Measurements from ENCODE around the gene PRRX2.

Gene PRRX2

DNA sequence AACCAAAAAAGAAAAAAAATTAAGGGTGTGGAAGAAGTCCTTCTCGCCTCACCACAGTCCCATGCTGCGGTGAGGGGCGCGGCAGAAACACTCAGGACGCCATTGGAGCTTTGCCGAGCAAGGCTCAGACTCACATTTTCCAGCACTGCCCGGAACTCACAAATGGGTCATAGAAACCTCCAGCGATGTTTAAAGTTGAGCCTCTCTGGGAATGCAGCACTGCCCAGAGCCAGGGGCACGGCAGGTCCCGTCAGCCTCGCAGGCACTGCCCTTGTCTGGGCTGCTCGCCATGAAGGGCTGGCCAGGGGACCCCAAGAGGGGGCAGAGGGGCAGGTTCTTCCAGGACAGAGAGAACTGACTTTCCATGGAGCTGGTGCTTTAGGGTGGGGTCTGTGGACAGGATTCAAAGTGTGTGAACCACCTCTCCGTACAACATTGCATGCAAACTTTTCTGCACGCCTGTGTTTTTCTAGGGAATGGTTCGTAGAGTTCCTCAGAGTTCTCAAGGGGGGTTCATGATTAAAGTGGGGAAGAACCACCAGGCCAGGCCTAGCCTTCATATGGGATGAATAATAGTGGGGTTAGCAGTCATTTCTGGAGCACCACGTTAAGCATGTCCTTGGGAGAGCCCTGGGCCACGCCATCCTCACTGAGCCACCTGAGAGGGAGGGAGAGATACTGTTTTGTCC is 38.4 kb downstream of the PRRX2 start:
- no peaks in the 10 kb centered on the region for H3F3A ChIP-seq (ENCODE audit: control insufficient read depth, insufficient read depth)
- no peak overlapping the region for H3K27ac ChIP-seq (ENCODE audit: low read depth, low read length)
- no peaks in the 10 kb centered on the region for H3K9me3 ChIP-seq (ENCODE audit: control insufficient read depth, insufficient read depth, low read length)
- H3K4me2 ChIP-seq (ENCODE audit: low read length), result no peak overlapping the region
- no peaks in the 10 kb centered on the region for H3K27me3 ChIP-seq (ENCODE audit: control insufficient read depth, low read length)
- no peak for TF ChIP-seq EZH2phosphoT487 (IDR thresholded peaks at IDR 0.05; ENCODE audit: borderline replicate concordance, low read length)
- TF ChIP-seq, protein P1, sequence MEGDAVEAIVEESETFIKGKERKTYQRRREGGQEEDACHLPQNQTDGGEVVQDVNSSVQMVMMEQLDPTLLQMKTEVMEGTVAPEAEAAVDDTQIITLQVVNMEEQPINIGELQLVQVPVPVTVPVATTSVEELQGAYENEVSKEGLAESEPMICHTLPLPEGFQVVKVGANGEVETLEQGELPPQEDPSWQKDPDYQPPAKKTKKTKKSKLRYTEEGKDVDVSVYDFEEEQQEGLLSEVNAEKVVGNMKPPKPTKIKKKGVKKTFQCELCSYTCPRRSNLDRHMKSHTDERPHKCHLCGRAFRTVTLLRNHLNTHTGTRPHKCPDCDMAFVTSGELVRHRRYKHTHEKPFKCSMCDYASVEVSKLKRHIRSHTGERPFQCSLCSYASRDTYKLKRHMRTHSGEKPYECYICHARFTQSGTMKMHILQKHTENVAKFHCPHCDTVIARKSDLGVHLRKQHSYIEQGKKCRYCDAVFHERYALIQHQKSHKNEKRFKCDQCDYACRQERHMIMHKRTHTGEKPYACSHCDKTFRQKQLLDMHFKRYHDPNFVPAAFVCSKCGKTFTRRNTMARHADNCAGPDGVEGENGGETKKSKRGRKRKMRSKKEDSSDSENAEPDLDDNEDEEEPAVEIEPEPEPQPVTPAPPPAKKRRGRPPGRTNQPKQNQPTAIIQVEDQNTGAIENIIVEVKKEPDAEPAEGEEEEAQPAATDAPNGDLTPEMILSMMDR (IDR thresholded peaks at IDR 0.05; ENCODE audit: low read depth, low read length, poor library complexity, severe bottlenecking), result no peak
- H3K36me3 ChIP-seq (ENCODE audit: control insufficient read depth, low read length), result no peaks in the 10 kb centered on the region
- H3K79me2 ChIP-seq (ENCODE audit: control insufficient read depth, low read length), result no peaks in the 10 kb centered on the region
- no peaks in the 10 kb centered on the region for H3K9me2 ChIP-seq (replicated peaks; ENCODE audit: control insufficient read depth, low read length)
- no peak overlapping the region for H3K4me3 ChIP-seq (ENCODE audit: low read length)
- no peaks in the 10 kb centered on the region for H3K4me1 ChIP-seq (ENCODE audit: control insufficient read depth, low read length)
- no peaks in the 10 kb centered on the region for H4K20me1 ChIP-seq (ENCODE audit: control insufficient read depth, insufficient read depth, low read depth, low read length)

DNA sequence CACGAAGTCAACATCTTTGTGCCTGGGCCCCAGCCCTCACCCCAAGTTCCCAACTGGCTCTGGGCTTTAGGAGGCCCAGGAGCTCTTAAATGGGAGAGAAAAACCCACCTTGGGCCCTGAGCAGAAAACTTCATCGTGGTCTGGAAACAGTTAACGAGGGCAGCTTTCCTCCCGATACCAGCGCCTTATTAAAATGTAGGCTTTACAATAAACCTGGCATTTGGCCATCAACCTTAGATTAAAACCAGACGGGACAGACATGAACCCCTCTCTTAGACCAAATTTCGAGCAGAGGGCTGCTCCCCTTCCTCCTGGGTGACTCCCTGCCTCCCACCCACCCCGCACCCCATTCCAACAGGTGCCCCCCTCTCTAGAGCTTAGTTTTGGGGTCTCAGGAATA is 39.4 kb downstream of the PRRX2 start:
- Histone ChIP-seq H3K9me3 (ENCODE audit: control insufficient read depth, insufficient read depth, low read length) (no peaks in the 10 kb centered on the region), H3K79me2 (ENCODE audit: control insufficient read depth, low read length) (no peaks in the 10 kb centered on the region), H3K36me3 (ENCODE audit: control insufficient read depth, low read length) (no peaks in the 10 kb centered on the region), H4K20me1 (ENCODE audit: control insufficient read depth, insufficient read depth, low read depth, low read length) (no peaks in the 10 kb centered on the region), H3K27ac (ENCODE audit: low read depth, low read length) (no peak overlapping the region), H3K9me2 (replicated peaks; ENCODE audit: control insufficient read depth, low read length) (no peaks in the 10 kb centered on the region), H3K4me3 (ENCODE audit: low read length) (no peak overlapping the region), H3F3A (ENCODE audit: control insufficient read depth, insufficient read depth) (no peaks in the 10 kb centered on the region), H3K27me3 (ENCODE audit: control insufficient read depth, low read length) (no peaks in the 10 kb centered on the region), H3K4me2 (ENCODE audit: low read length) (no peak overlapping the region), H3K4me1 (ENCODE audit: control insufficient read depth, low read length) (no peaks in the 10 kb centered on the region)
- no peak for TF ChIP-seq EZH2phosphoT487 (IDR thresholded peaks at IDR 0.05; ENCODE audit: borderline replicate concordance, low read length)
- TF ChIP-seq, protein P1 (IDR thresholded peaks at IDR 0.05; ENCODE audit: low read depth, low read length, poor library complexity, severe bottlenecking), result no peak

DNA sequence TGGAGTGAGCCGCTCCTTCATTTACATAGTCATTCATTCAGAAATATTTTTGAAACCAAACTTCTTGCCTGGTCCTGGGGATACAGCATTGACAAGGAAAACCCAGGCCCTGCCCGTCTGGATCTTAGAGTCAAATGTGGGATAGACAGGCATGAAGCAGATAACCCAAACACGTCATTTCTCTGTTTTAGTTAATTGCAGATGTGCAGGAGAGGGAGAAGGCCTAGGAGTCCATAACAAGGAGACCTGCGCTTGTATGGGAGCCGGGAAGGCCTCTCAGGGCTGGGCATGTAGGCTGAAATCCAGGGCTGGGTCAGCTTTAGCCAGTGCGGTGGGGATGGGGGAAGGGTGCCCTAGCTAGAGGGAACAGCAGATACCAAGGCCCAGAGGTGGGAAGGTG is 43.3 kb downstream of the PRRX2 start:
- no peaks in the 10 kb centered on the region for H3K79me2 ChIP-seq (ENCODE audit: control insufficient read depth, low read length)
- no peaks in the 10 kb centered on the region for H3K9me2 ChIP-seq (replicated peaks; ENCODE audit: control insufficient read depth, low read length)
- H3F3A ChIP-seq (ENCODE audit: control insufficient read depth, insufficient read depth), result no peaks in the 10 kb centered on the region
- no peaks in the 10 kb centered on the region for H4K20me1 ChIP-seq (ENCODE audit: control insufficient read depth, insufficient read depth, low read depth, low read length)
- H3K4me3 ChIP-seq (ENCODE audit: low read length), result no peak overlapping the region
- H3K27ac ChIP-seq (ENCODE audit: low read depth, low read length), result no peak overlapping the region
- TF ChIP-seq, protein P1 (IDR thresholded peaks at IDR 0.05; ENCODE audit: low read depth, low read length, poor library complexity, severe bottlenecking), result no peak
- TF ChIP-seq EZH2phosphoT487 (IDR thresholded peaks at IDR 0.05; ENCODE audit: borderline replicate concordance, low read length), result no peak
- H3K9me3 ChIP-seq (ENCODE audit: control insufficient read depth, insufficient read depth, low read length), result no peaks in the 10 kb centered on the region
- H3K27me3 ChIP-seq (ENCODE audit: control insufficient read depth, low read length), result peaks cover 2% of the 10 kb centered on the region; the same call in 1 of the 2 replicates
- no peaks in the 10 kb centered on the region for H3K36me3 ChIP-seq (ENCODE audit: control insufficient read depth, low read length)
- no peaks in the 10 kb centered on the region for H3K4me1 ChIP-seq (ENCODE audit: control insufficient read depth, low read length)
- H3K4me2 ChIP-seq (ENCODE audit: low read length), result no peak overlapping the region

All from DOHH2 (cell line).